ENCODE measurements around the gene LSM12.

- TF ChIP-seq CTCF (conservative IDR thresholded peaks at IDR 0.05; ENCODE audit: low read length) = no peak
- TF ChIP-seq EZH2phosphoT487 (IDR thresholded peaks at IDR 0.05; ENCODE audit: borderline replicate concordance, low read depth, low read length) = no peak
These were observed 44.2 kb downstream of the LSM12 start for GRCh38 chr17:44022246-44022645.

Data from OCI-LY7 (cell line).